Stimulated activated CD8-positive, alpha-beta memory T cell treated with anti-CD3 and anti-CD28 coated beads, Interleukin-4, amount 100 ng/mL, for 4 hours (primary cell): Measurements from ENCODE around the gene TMOD3.
"Not testable (repeated sequence)": the region's sequence is repeated elsewhere in the genome, so short reads cannot be mapped to it uniquely, and the experiment has no call there.

ENCODE experiments used
- DNase-seq, 2 donors: peaks; one replicate each; pipeline ENCODE4 v3.0.0-alpha.2; 2020; ENCODE audit warnings: low read depth in 2 of 2, low spot score in 1 of 2

Gene TMOD3

GRCh38 chr15:51829376-51830275 lies at the start of gene TMOD3:
Gene TMOD3 (plus strand): TSS chr15:51829653. CDS start chr15:51862885, 33,232 bp downstream.
- peak; percentile 81 to 84 for DNase-seq

- no peak for DNase-seq
These were observed 48.8 kb upstream of the TMOD3 start for GRCh38 chr15:51780636-51781035.

GRCh38 chr15:51781506-51781905 lies 47.9 kb upstream of the TMOD3 start:
- no peak for DNase-seq

- no peak for DNase-seq
These were observed 47.0 kb upstream of the TMOD3 start for GRCh38 chr15:51782357-51782896.

GRCh38 chr15:51783967-51784366 lies 45.5 kb upstream of the TMOD3 start:
- DNase-seq, result no peak

- DNase-seq, result not testable (repeated sequence)
These were observed 42.3 kb upstream of the TMOD3 start for GRCh38 chr15:51787130-51787529.

GRCh38 chr15:51792474-51792873 lies 37.0 kb upstream of the TMOD3 start:
- DNase-seq, result not testable (repeated sequence)

GRCh38 chr15:51793521-51794305 lies 35.7 kb upstream of the TMOD3 start:
- no peak for DNase-seq

- no peak for DNase-seq
These were observed 32.5 kb upstream of the TMOD3 start for GRCh38 chr15:51796847-51797401.

GRCh38 chr15:51798281-51798680 lies 31.2 kb upstream of the TMOD3 start:
- DNase-seq, result no peak

- no peak for DNase-seq
These were observed 29.9 kb upstream of the TMOD3 start for GRCh38 chr15:51799282-51800252.

GRCh38 chr15:51801391-51801835 lies 28.0 kb upstream of the TMOD3 start:
- DNase-seq, result no peak

GRCh38 chr15:51802593-51802992 lies 26.9 kb upstream of the TMOD3 start:
- no peak for DNase-seq

GRCh38 chr15:51803965-51804364 lies 25.5 kb upstream of the TMOD3 start:
- DNase-seq, result no peak

GRCh38 chr15:51806123-51806522 lies 23.3 kb upstream of the TMOD3 start:
- no peak for DNase-seq

- no peak for DNase-seq
These were observed 20.0 kb upstream of the TMOD3 start for GRCh38 chr15:51809457-51809856.

GRCh38 chr15:51812598-51812997 lies 16.9 kb upstream of the TMOD3 start:
- DNase-seq, result no peak

GRCh38 chr15:51814606-51815005 lies 14.8 kb upstream of the TMOD3 start:
- no peak for DNase-seq

- no peak for DNase-seq
These were observed 12.8 kb upstream of the TMOD3 start for GRCh38 chr15:51816611-51817010.

- no peak for DNase-seq
These were observed 11.3 kb upstream of the TMOD3 start for GRCh38 chr15:51818150-51818549.
